WTC11 (cell line): ENCODE results near the gene SULF2. TPM values are rescaled to one million over a fixed set of nuclear protein-coding genes. Genes with fewer than 3 reads are reported as not detected.

Experiments used
- ATAC-seq: fragments of 200-7000 bp; cut with Tn5 transposase; 2 replicates; pipeline ENCODE4 v1.10.0; 2021; ENCODE audit warnings: mild to moderate bottlenecking, moderate library complexity
- CTCF ChIA-PET: fragments of 300-600 bp; sonication (Branson Sonifier 250); formaldehyde crosslinking; loops from one replicate; lab custom pipeline; 2021; ENCODE audit warnings: antibody characterized with exemption; lab: Charles Lee
- POLR2A ChIA-PET: fragments of 350-600 bp; sonication (Branson Sonifier 250); formaldehyde crosslinking; loops from one replicate; lab custom pipeline; 2021; ENCODE audit warnings: antibody characterized with exemption; lab: Charles Lee
- DNase-seq: peaks from one replicate; pipeline ENCODE4 v3.0.0; 2021; ENCODE audit warnings: low spot score
- H3K27ac Mint-ChIP-seq: 2 replicates; pipeline ENCODE4 v1.8.0; 2021; ENCODE audit warnings: mixed read lengths
- H3K27me3 Mint-ChIP-seq: 2 replicates; pipeline ENCODE4 v1.8.0; 2021; ENCODE audit warnings: low read depth, mild to moderate bottlenecking, moderate library complexity, mixed read lengths
- H3K36me3 Mint-ChIP-seq: 2 replicates; pipeline ENCODE4 v1.8.0; 2021; ENCODE audit warnings: mixed read lengths
- H3K4me1 Mint-ChIP-seq: 2 replicates; pipeline ENCODE4 v1.8.0; 2022; ENCODE audit warnings: mixed read lengths
- H3K4me3 Mint-ChIP-seq: 2 replicates; pipeline ENCODE4 v1.8.0; 2021; ENCODE audit warnings: mild to moderate bottlenecking, moderate library complexity, mixed read lengths
- H3K9me3 Mint-ChIP-seq: 2 replicates; pipeline ENCODE4 v1.8.0; 2021; ENCODE audit warnings: mixed read lengths
- ATF1 ChIP-seq: sonication (generic); formaldehyde crosslinking; IDR thresholded peaks from 2 replicates; pipeline ENCODE4 v1.8.1; 2023; ENCODE audit warnings: mild to moderate bottlenecking, moderate library complexity, missing genetic modification reagents
- ELF4 ChIP-seq: sonication (generic); formaldehyde crosslinking; IDR thresholded peaks from 2 replicates; pipeline ENCODE4 v1.8.1; 2022; ENCODE audit warnings: low read depth, mild to moderate bottlenecking, moderate library complexity, missing genetic modification reagents
- FOXK1 ChIP-seq: sonication (generic); formaldehyde crosslinking; IDR thresholded peaks from 2 replicates; pipeline ENCODE4 v1.8.0; 2022; ENCODE audit warnings: mild to moderate bottlenecking, moderate library complexity, missing genetic modification reagents
- FOXP1 ChIP-seq: sonication (generic); formaldehyde crosslinking; IDR thresholded peaks from 2 replicates; pipeline ENCODE4 v1.8.0; 2022; ENCODE audit warnings: missing genetic modification reagents, mild to moderate bottlenecking, moderate library complexity, borderline replicate concordance
- GTF2I ChIP-seq: fragments of 250-450 bp; sonication (Bioruptor Pico); conservative IDR thresholded peaks from 2 replicates; pipeline ENCODE4 v1.4.0; 2021; ENCODE audit warnings: mild to moderate bottlenecking
- RELA ChIP-seq: sonication (generic); formaldehyde crosslinking; IDR thresholded peaks from 2 replicates; pipeline ENCODE4 v1.8.1; 2022; ENCODE audit warnings: missing genetic modification reagents, mild to moderate bottlenecking, borderline replicate concordance
- SMAD4 ChIP-seq: sonication (generic); formaldehyde crosslinking; IDR thresholded peaks from 2 replicates; pipeline ENCODE4 v1.8.0; 2022; ENCODE audit warnings: mild to moderate bottlenecking, missing genetic modification reagents
- ZNF232 ChIP-seq: sonication (generic); formaldehyde crosslinking; IDR thresholded peaks from 2 replicates; pipeline ENCODE4 v1.8.0; 2022; ENCODE audit warnings: mild to moderate bottlenecking, missing genetic modification reagents
- total RNA-seq: library from RNA; stranded (reverse); gene quantifications from 3 replicates; pipeline ENCODE4 v1.2.3, GENCODE V29; 2021
- TF ChIP-seq, protein P1 (sequence below): fragments of 250-450 bp; sonication (Bioruptor Pico); IDR thresholded peaks from 2 replicates; pipeline ENCODE4 v1.9.0; 2021; ENCODE audit warnings: mild to moderate bottlenecking, borderline replicate concordance
- TF ChIP-seq, protein P2 (sequence below): sonication (generic); formaldehyde crosslinking; IDR thresholded peaks from 2 replicates; pipeline ENCODE4 v1.8.0; 2022; ENCODE audit warnings: mild to moderate bottlenecking, missing genetic modification reagents
- TF ChIP-seq, protein P3 (sequence below): sonication (generic); formaldehyde crosslinking; IDR thresholded peaks from 2 replicates; pipeline ENCODE4 v1.8.1; 2023; ENCODE audit warnings: mild to moderate bottlenecking, missing genetic modification reagents, moderate library complexity
- TF ChIP-seq, protein P4 (sequence below): sonication (generic); formaldehyde crosslinking; IDR thresholded peaks from 2 replicates; pipeline ENCODE4 v1.8.0; 2022; ENCODE audit warnings: mild to moderate bottlenecking, missing genetic modification reagents
- TF ChIP-seq, protein P5 (sequence below): sonication (generic); formaldehyde crosslinking; IDR thresholded peaks from 2 replicates; pipeline ENCODE4 v1.8.0; 2023; ENCODE audit warnings: mild to moderate bottlenecking, missing genetic modification reagents
- TF ChIP-seq, protein P6 (sequence below): fragments of 250-450 bp; sonication (Bioruptor Pico); IDR thresholded peaks from 2 replicates; pipeline ENCODE4 v2.1.2; 2022; ENCODE audit warnings: mild to moderate bottlenecking, moderate library complexity
- TF ChIP-seq, protein P7 (sequence below): sonication (generic); formaldehyde crosslinking; IDR thresholded peaks from 2 replicates; pipeline ENCODE4 v1.8.1; 2023; ENCODE audit warnings: mild to moderate bottlenecking, missing genetic modification reagents

The SULF2 gene
- total RNA-seq, 1 experiment from 2014 or later, result 36.0 TPM

DNA sequence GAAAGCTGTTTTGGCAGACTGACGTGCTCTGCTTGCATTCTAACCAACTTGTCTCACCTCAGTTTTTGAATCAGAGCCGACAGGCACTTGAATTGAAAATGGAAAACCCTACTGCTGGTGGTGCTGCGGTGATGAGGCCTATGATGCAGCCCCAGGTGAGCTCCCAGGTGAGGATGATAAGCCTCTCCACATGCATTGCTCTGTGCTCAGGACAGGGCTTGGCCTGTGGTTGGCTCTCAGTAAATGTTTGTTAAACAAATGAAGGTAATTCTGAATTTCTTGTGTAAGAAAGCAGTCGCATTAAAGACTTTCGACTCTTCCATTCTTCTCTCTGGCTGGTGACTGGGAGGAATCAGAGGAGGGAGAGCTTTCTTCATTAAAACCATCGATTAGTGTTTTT is 136.3 kb downstream of the SULF2 start (continued):
- TF ChIP-seq, protein P1, sequence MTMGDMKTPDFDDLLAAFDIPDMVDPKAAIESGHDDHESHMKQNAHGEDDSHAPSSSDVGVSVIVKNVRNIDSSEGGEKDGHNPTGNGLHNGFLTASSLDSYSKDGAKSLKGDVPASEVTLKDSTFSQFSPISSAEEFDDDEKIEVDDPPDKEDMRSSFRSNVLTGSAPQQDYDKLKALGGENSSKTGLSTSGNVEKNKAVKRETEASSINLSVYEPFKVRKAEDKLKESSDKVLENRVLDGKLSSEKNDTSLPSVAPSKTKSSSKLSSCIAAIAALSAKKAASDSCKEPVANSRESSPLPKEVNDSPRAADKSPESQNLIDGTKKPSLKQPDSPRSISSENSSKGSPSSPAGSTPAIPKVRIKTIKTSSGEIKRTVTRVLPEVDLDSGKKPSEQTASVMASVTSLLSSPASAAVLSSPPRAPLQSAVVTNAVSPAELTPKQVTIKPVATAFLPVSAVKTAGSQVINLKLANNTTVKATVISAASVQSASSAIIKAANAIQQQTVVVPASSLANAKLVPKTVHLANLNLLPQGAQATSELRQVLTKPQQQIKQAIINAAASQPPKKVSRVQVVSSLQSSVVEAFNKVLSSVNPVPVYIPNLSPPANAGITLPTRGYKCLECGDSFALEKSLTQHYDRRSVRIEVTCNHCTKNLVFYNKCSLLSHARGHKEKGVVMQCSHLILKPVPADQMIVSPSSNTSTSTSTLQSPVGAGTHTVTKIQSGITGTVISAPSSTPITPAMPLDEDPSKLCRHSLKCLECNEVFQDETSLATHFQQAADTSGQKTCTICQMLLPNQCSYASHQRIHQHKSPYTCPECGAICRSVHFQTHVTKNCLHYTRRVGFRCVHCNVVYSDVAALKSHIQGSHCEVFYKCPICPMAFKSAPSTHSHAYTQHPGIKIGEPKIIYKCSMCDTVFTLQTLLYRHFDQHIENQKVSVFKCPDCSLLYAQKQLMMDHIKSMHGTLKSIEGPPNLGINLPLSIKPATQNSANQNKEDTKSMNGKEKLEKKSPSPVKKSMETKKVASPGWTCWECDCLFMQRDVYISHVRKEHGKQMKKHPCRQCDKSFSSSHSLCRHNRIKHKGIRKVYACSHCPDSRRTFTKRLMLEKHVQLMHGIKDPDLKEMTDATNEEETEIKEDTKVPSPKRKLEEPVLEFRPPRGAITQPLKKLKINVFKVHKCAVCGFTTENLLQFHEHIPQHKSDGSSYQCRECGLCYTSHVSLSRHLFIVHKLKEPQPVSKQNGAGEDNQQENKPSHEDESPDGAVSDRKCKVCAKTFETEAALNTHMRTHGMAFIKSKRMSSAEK, result no peak
- TF ChIP-seq, protein P2, sequence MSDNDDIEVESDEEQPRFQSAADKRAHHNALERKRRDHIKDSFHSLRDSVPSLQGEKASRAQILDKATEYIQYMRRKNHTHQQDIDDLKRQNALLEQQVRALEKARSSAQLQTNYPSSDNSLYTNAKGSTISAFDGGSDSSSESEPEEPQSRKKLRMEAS (CRISPR knock-in tag), result no peak
- TF ChIP-seq, protein P3, sequence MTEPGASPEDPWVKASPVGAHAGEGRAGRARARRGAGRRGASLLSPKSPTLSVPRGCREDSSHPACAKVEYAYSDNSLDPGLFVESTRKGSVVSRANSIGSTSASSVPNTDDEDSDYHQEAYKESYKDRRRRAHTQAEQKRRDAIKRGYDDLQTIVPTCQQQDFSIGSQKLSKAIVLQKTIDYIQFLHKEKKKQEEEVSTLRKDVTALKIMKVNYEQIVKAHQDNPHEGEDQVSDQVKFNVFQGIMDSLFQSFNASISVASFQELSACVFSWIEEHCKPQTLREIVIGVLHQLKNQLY (CRISPR knock-in tag), result no peak
- TF ChIP-seq ATF1 (no peak), SMAD4 (CRISPR knock-in tag) (no peak)
- TF ChIP-seq, all 79 proteins: peak for 0

DNA sequence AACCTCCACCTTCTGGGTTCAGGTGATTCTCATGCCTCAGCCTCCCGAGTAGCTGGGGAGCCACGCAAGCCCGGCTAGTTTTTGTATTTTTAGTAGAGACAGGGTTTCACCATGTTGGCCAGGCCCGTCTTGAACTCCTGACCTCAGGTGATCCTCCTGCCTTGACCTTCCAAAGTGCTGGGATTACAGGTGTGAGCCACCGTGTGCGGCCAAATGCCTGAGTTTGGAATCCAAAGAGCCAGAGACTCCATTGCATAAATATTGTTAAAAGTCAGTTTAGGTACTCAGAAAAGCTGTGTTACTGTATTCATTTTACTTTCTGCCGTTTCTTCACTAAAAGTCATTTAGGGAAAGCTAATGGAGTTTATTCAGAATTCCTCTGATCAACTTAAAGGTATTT is 137.3 kb downstream of the SULF2 start:
- peaks cover 51% of the 10 kb centered on the region for H3K4me1 Mint-ChIP-seq
- ChIA-PET POLR2A (no interaction called here), CTCF (interaction anchor here (1.3 to 2.5 kb wide), 2 partner anchors 16 to 113 kb away, joined by 5 to 18 read pairs; no protein-coding TSS in a partner anchor)
- peak overlapping the region; percentile 91 for H3K27ac Mint-ChIP-seq
- no peaks in the 10 kb centered on the region for H3K9me3 Mint-ChIP-seq
- peaks cover 41% of the 10 kb centered on the region for H3K36me3 Mint-ChIP-seq
- ATAC-seq (no peak), DNase-seq (no peak)
- no peak overlapping the region for H3K4me3 Mint-ChIP-seq
- H3K27me3 Mint-ChIP-seq, result no peaks in the 10 kb centered on the region
- TF ChIP-seq, protein P4, sequence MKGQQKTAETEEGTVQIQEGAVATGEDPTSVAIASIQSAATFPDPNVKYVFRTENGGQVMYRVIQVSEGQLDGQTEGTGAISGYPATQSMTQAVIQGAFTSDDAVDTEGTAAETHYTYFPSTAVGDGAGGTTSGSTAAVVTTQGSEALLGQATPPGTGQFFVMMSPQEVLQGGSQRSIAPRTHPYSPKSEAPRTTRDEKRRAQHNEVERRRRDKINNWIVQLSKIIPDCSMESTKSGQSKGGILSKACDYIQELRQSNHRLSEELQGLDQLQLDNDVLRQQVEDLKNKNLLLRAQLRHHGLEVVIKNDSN, result no peak
- TF ChIP-seq FOXK1 (CRISPR knock-in tag) (no peak), ELF4 (CRISPR knock-in tag) (no peak), RELA (CRISPR knock-in tag) (no peak), FOXP1 (no peak), ZNF232 (CRISPR knock-in tag) (no peak), GTF2I (no peak)
- TF ChIP-seq, protein P3 (CRISPR knock-in tag), result no peak
- TF ChIP-seq, protein P5, sequence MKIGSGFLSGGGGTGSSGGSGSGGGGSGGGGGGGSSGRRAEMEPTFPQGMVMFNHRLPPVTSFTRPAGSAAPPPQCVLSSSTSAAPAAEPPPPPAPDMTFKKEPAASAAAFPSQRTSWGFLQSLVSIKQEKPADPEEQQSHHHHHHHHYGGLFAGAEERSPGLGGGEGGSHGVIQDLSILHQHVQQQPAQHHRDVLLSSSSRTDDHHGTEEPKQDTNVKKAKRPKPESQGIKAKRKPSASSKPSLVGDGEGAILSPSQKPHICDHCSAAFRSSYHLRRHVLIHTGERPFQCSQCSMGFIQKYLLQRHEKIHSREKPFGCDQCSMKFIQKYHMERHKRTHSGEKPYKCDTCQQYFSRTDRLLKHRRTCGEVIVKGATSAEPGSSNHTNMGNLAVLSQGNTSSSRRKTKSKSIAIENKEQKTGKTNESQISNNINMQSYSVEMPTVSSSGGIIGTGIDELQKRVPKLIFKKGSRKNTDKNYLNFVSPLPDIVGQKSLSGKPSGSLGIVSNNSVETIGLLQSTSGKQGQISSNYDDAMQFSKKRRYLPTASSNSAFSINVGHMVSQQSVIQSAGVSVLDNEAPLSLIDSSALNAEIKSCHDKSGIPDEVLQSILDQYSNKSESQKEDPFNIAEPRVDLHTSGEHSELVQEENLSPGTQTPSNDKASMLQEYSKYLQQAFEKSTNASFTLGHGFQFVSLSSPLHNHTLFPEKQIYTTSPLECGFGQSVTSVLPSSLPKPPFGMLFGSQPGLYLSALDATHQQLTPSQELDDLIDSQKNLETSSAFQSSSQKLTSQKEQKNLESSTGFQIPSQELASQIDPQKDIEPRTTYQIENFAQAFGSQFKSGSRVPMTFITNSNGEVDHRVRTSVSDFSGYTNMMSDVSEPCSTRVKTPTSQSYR (CRISPR knock-in tag), result no peak
- TF ChIP-seq, protein P6, sequence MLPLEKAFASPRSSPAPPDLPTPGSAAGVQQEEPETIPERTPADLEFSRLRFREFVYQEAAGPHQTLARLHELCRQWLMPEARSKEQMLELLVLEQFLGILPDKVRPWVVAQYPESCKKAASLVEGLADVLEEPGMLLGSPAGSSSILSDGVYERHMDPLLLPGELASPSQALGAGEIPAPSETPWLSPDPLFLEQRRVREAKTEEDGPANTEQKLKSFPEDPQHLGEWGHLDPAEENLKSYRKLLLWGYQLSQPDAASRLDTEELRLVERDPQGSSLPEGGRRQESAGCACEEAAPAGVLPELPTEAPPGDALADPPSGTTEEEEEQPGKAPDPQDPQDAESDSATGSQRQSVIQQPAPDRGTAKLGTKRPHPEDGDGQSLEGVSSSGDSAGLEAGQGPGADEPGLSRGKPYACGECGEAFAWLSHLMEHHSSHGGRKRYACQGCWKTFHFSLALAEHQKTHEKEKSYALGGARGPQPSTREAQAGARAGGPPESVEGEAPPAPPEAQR (CRISPR knock-in tag), result no peak
- TF ChIP-seq, protein P7, sequence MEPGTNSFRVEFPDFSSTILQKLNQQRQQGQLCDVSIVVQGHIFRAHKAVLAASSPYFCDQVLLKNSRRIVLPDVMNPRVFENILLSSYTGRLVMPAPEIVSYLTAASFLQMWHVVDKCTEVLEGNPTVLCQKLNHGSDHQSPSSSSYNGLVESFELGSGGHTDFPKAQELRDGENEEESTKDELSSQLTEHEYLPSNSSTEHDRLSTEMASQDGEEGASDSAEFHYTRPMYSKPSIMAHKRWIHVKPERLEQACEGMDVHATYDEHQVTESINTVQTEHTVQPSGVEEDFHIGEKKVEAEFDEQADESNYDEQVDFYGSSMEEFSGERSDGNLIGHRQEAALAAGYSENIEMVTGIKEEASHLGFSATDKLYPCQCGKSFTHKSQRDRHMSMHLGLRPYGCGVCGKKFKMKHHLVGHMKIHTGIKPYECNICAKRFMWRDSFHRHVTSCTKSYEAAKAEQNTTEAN (CRISPR knock-in tag), result no peak
